Measurements from ENCODE around the gene DKK2.

The DKK2 gene

DNA sequence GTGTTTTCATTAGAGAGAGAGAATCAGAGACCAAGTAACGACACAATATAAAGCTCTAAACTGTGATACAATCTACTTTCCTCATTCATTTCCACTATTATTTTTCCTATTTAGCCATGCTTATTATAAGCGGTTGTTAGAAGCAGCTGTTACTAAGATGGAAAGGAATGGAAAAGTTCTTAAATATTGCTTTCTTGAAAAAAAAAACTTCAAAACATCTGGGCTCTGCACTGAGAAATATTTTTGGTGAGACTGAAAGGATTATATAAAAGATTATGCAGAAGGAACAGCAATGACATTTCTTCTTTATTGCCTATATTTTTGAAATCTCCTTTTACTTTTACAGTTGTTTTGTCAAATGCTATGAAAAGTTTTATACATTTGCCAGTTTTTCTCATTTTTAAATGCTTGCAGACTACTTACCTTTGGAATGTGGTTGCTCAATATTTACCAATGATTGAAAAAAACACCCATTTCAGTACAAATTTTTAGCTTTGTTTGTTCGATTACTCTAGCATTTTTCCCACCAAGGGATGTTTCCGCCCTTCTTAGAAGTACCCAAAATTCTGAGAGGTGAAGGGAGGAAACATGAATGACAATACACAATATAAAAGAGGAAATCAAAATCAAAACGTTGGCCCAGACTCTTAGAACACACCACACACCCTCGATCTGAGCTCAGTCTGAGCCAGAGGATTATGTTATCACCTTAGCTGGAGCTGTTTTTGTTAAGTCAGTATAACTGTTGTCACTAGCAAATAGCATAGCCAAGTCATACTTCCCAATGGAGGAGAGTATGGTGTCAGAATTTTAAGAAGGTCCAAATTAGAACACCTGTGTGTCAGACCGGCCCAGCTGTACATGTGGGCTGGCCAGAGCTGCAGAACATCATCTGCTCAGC lies 18.4 kb downstream of the DKK2 start:
- no peak for DNase-seq (ENCODE audit: low read depth)

- DNase-seq (ENCODE audit: low read depth) = no peak
Measured at GRCh38 chr4:107011312-107011711, 24.8 kb downstream of the DKK2 start.

GRCh38 chr4:107009196-107009968 lies 26.7 kb downstream of the DKK2 start:
- no peak for DNase-seq (ENCODE audit: low read depth)

GRCh38 chr4:107008115-107008514 lies 28.0 kb downstream of the DKK2 start:
- DNase-seq (ENCODE audit: low read depth) = no peak

DNA sequence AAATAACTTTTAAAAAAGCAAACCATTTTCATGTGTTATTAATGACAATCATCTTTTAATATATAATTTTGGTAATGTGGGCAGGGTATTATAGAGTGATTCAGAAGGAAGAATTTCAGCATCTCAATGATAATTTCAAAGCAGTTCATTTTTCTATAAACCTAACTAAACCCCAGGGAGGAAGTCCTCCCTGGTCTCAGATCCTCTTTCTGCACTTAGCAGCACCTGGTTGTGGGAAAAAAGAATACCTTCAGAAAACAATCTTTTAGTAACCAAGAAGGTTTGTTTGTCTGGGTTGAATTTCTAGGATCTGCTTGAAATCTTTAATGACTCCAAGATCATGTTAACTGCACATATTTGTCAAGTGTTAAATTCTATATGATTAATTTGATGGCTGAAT lies 29.9 kb downstream of the DKK2 start:
- DNase-seq (ENCODE audit: low read depth) = no peak

GRCh38 chr4:106996490-106996889 lies 39.6 kb downstream of the DKK2 start:
- no peak for DNase-seq (ENCODE audit: low read depth)

- DNase-seq (ENCODE audit: low read depth) = no peak
Measured at GRCh38 chr4:106993827-106994226, 42.3 kb downstream of the DKK2 start.

GRCh38 chr4:106987311-106987710 lies 48.8 kb downstream of the DKK2 start:
- DNase-seq (ENCODE audit: low read depth) = no peak

GRCh38 chr4:106986486-106986885 lies 49.6 kb downstream of the DKK2 start:
- no peak for DNase-seq (ENCODE audit: low read depth)

DNA sequence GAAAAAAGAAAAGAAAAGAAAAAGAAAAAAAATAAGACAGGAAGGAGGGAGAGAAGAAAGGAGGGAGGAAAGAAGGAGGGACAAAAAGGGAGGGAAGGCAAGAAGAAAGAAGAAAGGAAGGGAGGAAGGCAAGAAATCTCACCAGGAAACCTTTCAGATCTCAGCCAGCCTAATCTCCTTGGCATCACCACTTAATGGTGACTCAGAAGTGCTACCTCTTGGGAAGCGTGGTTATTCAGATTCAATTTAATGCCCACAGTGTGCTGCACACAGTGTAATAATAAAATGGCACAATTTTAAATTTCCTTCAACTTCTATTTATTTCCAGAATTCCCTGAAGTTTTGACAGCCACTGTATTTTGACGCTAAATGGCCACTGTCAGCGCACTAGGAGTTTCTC lies 50.3 kb downstream of the DKK2 start:
- no peak for DNase-seq (ENCODE audit: low read depth)

GRCh38 chr4:106982711-106983211 lies 53.4 kb downstream of the DKK2 start:
- DNase-seq (ENCODE audit: low read depth) = no peak

- no peak for DNase-seq (ENCODE audit: low read depth)
Measured at GRCh38 chr4:106981431-106981830, 54.7 kb downstream of the DKK2 start.

DNA sequence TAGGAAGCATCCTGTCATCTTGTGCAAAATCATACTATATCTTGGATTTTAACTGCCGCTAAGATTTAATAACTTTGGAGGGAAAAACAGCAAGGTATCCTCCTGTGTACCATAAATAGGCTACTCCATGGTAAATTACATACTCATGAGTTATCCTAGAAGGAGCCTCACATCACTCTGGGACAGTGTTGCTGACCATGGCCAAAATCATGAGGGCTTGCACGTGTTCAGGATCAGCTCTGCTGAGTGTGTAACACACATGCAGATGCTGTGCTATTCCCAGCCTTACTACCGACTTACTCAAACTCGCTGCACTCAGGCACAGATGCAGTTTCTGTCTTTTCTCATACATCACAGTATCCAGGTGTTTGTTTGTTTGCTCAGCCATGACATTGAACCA lies 56.6 kb downstream of the DKK2 start:
- DNase-seq (ENCODE audit: low read depth) = no peak

- DNase-seq (ENCODE audit: low read depth) = no peak
Measured at GRCh38 chr4:106978046-106978774, 57.9 kb downstream of the DKK2 start.

GRCh38 chr4:106971636-106972035 lies 64.5 kb downstream of the DKK2 start:
- DNase-seq (ENCODE audit: low read depth) = no peak

- DNase-seq (ENCODE audit: low read depth) = no peak
Measured at GRCh38 chr4:106967892-106968291, 68.2 kb downstream of the DKK2 start.

DNA sequence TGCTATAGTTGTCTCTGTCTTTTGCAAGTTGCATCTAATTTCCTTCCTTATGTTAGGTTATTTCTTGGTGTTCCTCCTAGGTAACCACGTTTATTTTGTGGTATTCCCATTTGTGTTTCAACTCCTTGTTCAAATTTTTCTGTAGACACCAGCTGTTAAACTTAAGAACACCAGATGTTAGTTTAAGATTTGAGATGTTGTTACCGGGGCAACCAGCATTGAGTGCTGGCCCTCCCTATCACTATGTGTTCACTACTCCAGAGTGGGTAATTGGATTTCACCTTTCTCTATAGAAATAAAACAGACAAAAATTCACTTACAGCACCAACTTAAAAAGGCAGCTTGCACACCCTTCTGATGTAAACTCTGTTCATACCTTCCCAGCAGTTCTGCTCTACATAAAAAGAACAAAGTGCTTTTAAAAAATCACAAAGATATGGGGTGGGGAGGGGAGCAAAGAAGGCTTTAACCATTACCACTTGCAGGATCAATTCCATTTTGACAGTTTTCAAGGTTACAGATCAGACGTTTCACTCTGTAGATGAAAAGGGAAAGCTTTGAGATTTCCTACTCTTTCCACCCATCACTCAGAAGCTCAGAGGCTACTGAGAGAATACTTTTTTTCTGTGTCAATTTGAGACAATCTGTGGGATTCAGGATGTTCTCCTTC lies 82.9 kb downstream of the DKK2 start:
- DNase-seq (ENCODE audit: low read depth) = no peak

- no peak for DNase-seq (ENCODE audit: low read depth)
Measured at GRCh38 chr4:106951891-106952290, 84.2 kb downstream of the DKK2 start.

DNA sequence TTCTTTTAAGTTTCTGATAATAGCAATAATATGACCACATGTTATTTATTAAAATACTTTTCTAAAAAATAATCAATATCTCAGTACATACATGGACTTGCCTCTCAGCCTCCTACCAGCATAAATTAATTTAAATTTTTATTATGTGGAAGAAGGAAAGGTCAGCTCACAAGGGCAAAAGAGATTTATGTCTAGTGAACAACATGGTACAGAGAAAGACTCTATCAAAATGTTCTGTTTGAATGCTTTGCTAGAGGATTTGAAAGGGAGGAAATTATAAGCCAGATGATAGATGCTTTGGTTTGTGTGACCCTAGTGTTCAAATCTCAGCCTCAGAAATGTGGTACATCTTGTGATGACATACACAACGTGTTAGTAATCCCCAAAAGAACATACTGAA lies 94.3 kb downstream of the DKK2 start:
- no peak for DNase-seq (ENCODE audit: low read depth)

GRCh38 chr4:106930522-106930921 lies 105.6 kb downstream of the DKK2 start:
- no peak for DNase-seq (ENCODE audit: low read depth)

- no peak for DNase-seq (ENCODE audit: low read depth)
Measured at GRCh38 chr4:106929248-106929647, 106.9 kb downstream of the DKK2 start.

- no peak for DNase-seq (ENCODE audit: low read depth)
Measured at GRCh38 chr4:106914223-106914622, 121.9 kb downstream of the DKK2 start.

Data from CMK (cell line).